Measurements from ENCODE around the gene MGAT4A. TPM values are rescaled to one million over a fixed set of nuclear protein-coding genes. Genes with fewer than 3 reads are reported as not detected.

MGAT4A gene
- total RNA-seq, 1 donor = under 0.01 TPM

- no peak for TF ChIP-seq CTCF (IDR thresholded peaks at IDR 0.05; ENCODE audit: insufficient read depth, low read depth, low read length)
- no peak for DNase-seq (ENCODE audit: low read depth)
- no peak overlapping the region for H3K4me3 ChIP-seq (ENCODE audit: low read depth, low read length)
Measured at GRCh38 chr2:98726735-98727368, 4.1 kb downstream of the MGAT4A start.

DNA sequence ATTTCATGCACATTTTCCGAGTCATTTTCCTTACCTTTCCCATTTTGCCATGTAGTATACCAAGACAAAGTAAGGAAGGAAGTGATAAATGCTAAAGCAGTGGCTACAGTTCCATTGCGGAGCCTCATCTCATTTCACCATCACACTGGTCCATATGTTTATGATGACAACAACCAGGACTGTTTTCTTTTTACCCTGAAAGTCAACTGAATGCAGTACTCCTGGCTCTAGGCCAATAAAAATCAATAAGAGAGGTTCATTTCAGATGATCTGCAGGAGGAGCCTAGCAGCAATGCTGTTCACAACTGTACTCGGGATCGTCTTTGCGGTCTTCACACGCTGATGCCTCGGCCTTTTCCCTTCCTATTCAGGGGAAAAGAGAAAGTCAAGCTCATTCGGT, 4.7 kb downstream of the MGAT4A start:
- no peak overlapping the region for H3K4me3 ChIP-seq (ENCODE audit: low read depth, low read length)
- no peak for DNase-seq (ENCODE audit: low read depth)
- TF ChIP-seq CTCF (IDR thresholded peaks at IDR 0.05; ENCODE audit: insufficient read depth, low read depth, low read length) = no peak

DNA sequence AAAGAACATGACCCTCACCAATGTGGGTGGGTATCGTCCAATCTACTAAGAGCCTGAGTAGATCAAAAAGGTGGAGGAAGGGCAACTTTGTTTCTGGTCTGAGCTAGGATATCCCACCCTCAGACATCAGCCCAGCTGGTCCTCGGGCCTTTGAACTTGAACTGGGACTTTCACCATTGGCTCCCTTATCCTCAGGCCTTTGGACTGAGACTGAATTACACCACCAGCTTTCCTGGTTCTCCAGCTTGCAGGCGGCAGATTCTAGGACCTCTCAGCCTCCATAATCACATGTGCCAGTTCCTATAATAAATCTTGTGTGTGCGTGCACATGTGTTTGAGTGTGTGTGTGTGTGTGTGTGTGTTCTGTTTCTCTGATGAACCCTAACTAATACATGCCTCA, 10.6 kb downstream of the MGAT4A start:
- DNase-seq (ENCODE audit: low read depth) = no peak
- H3K4me3 ChIP-seq (ENCODE audit: low read depth, low read length) = no peak overlapping the region
- no peak for TF ChIP-seq CTCF (IDR thresholded peaks at IDR 0.05; ENCODE audit: insufficient read depth, low read depth, low read length)

- no peak for DNase-seq (ENCODE audit: low read depth)
- TF ChIP-seq CTCF (IDR thresholded peaks at IDR 0.05; ENCODE audit: insufficient read depth, low read depth, low read length) = no peak
- no peak overlapping the region for H3K4me3 ChIP-seq (ENCODE audit: low read depth, low read length)
Measured at GRCh38 chr2:98717621-98718020, 13.3 kb downstream of the MGAT4A start.

GRCh38 chr2:98716786-98717185, 14.1 kb downstream of the MGAT4A start:
- no peak for DNase-seq (ENCODE audit: low read depth)
- H3K4me3 ChIP-seq (ENCODE audit: low read depth, low read length) = no peak overlapping the region
- no peak for TF ChIP-seq CTCF (IDR thresholded peaks at IDR 0.05; ENCODE audit: insufficient read depth, low read depth, low read length)

GRCh38 chr2:98715812-98716451, 15.0 kb downstream of the MGAT4A start:
- no peak overlapping the region for H3K4me3 ChIP-seq (ENCODE audit: low read depth, low read length)
- TF ChIP-seq CTCF (IDR thresholded peaks at IDR 0.05; ENCODE audit: insufficient read depth, low read depth, low read length) = no peak
- no peak for DNase-seq (ENCODE audit: low read depth)
